ENCODE results near the gene SLC6A8.

GRCh38 chrX:153686711-153687110 lies 1.0 kb upstream of the SLC6A8 start:
- TF ChIP-seq CTCF (conservative IDR thresholded peaks at IDR 0.05; ENCODE audit: low read length) (no peak), EZH2phosphoT487 (IDR thresholded peaks at IDR 0.05; ENCODE audit: borderline replicate concordance) (no peak)

All from Loucy (cell line).